HG03064 (cell line): ENCODE measurements around the gene CENPV.
"Not testable (repeated sequence)": the region's sequence is repeated elsewhere in the genome, so short reads cannot be mapped to it uniquely, and the experiment has no call there.

Experiments
- ATAC-seq: cut with Tn5 transposase; IDR thresholded peaks from one replicate; pipeline ENCODE4 v1.9.1; 2021; ENCODE audit warnings: low read depth; ENCODE audit not compliant: unreplicated experiment

Gene CENPV

GRCh38 chr17:16314859-16315258 is 38.4 kb downstream of the CENPV start:
- no peak for ATAC-seq

GRCh38 chr17:16314189-16314588 is 39.1 kb downstream of the CENPV start:
- ATAC-seq: no peak

GRCh38 chr17:16313139-16314090 is 39.9 kb downstream of the CENPV start:
- no peak for ATAC-seq

- not testable (repeated sequence) for ATAC-seq
Observed at GRCh38 chr17:16312061-16312460, 41.2 kb downstream of the CENPV start.

GRCh38 chr17:16306211-16306610 is 47.1 kb downstream of the CENPV start:
- ATAC-seq: no peak

- ATAC-seq: no peak
Observed at GRCh38 chr17:16304830-16305229, 48.4 kb downstream of the CENPV start.

GRCh38 chr17:16302856-16303255 is 50.4 kb downstream of the CENPV start:
- ATAC-seq: no peak

- no peak for ATAC-seq
Observed at GRCh38 chr17:16301963-16302855, 51.1 kb downstream of the CENPV start.

- no peak for ATAC-seq
Observed at GRCh38 chr17:16300554-16300953, 52.7 kb downstream of the CENPV start.

GRCh38 chr17:16298140-16298662 is 55.1 kb downstream of the CENPV start:
- ATAC-seq: no peak

- no peak for ATAC-seq
Observed at GRCh38 chr17:16297367-16298139, 55.7 kb downstream of the CENPV start.

GRCh38 chr17:16296072-16296471 is 57.2 kb downstream of the CENPV start:
- ATAC-seq: not testable (repeated sequence)

GRCh38 chr17:16294560-16294959 is 58.7 kb downstream of the CENPV start:
- no peak for ATAC-seq

GRCh38 chr17:16293931-16294330 is 59.3 kb downstream of the CENPV start:
- no peak for ATAC-seq
